Measurements from ENCODE around the gene TMEM156.

TMEM156 gene

GRCh38 chr4:39066371-39066770, 34.2 kb upstream of the TMEM156 start:
- H3K27ac ChIP-seq, result no peak overlapping the region
- no peak for TF ChIP-seq CTCF (IDR thresholded peaks at IDR 0.05)
- H3K4me1 ChIP-seq (ENCODE audit: control insufficient read depth in 1 of 2, insufficient read depth in 1 of 2, low read depth in 1 of 2, low read length in 1 of 2), result peaks cover 0 to 10% of the 10 kb centered on the region in 2 experiments
- H3K36me3 ChIP-seq, result no peaks in the 10 kb centered on the region
- no peaks in the 10 kb centered on the region for H3K27me3 ChIP-seq
- H3K4me3 ChIP-seq (ENCODE audit: low read depth in 1 of 2, low read length in 1 of 2), result no peak overlapping the region
- no peaks in the 10 kb centered on the region for H3K9me3 ChIP-seq

- TF ChIP-seq CTCF (IDR thresholded peaks at IDR 0.05), result no peak
- no peaks in the 10 kb centered on the region for H3K36me3 ChIP-seq
- no peaks in the 10 kb centered on the region for H3K27me3 ChIP-seq
- H3K9me3 ChIP-seq, result no peaks in the 10 kb centered on the region
- H3K4me3 ChIP-seq (ENCODE audit: low read depth in 1 of 2, low read length in 1 of 2), result no peak overlapping the region
- peaks cover 0 to 3% of the 10 kb centered on the region in 2 experiments for H3K4me1 ChIP-seq (ENCODE audit: control insufficient read depth in 1 of 2, insufficient read depth in 1 of 2, low read depth in 1 of 2, low read length in 1 of 2)
- H3K27ac ChIP-seq, result no peak overlapping the region
Observed at GRCh38 chr4:39063430-39063829, 31.2 kb upstream of the TMEM156 start.

- Histone ChIP-seq H3K36me3 (no peaks in the 10 kb centered on the region), H3K27me3 (no peaks in the 10 kb centered on the region), H3K4me1 (ENCODE audit: control insufficient read depth in 1 of 2, insufficient read depth in 1 of 2, low read depth in 1 of 2, low read length in 1 of 2) (no peaks in the 10 kb centered on the region), H3K9me3 (no peaks in the 10 kb centered on the region), H3K27ac (no peak overlapping the region), H3K4me3 (ENCODE audit: low read depth in 1 of 2, low read length in 1 of 2) (no peak overlapping the region)
- TF ChIP-seq CTCF (IDR thresholded peaks at IDR 0.05), result no peak
Observed at GRCh38 chr4:39062770-39063097, 30.5 kb upstream of the TMEM156 start.

- Histone ChIP-seq H3K36me3 (no peaks in the 10 kb centered on the region), H3K4me3 (ENCODE audit: low read depth in 1 of 2, low read length in 1 of 2) (no peak within 1 kb of the TSS), H3K9me3 (no peaks in the 10 kb centered on the region), H3K4me1 (ENCODE audit: control insufficient read depth in 1 of 2, insufficient read depth in 1 of 2, low read depth in 1 of 2, low read length in 1 of 2) (no peaks in the 10 kb centered on the region), H3K27ac (no peak within 1 kb of the TSS), H3K27me3 (no peaks in the 10 kb centered on the region)
- no peak for TF ChIP-seq CTCF (IDR thresholded peaks at IDR 0.05)
Observed at GRCh38 chr4:39062094-39062769, 30.0 kb upstream of the TMEM156 start, which contains the start of gene KLHL5. Gene KLHL5, plus strand, starts transcription at chr4:39062232. Its CDS starts 421 bp downstream, at chr4:39062653.

- Histone ChIP-seq H3K9me3 (no peaks in the 10 kb centered on the region), H3K27ac (no peak overlapping the region), H3K36me3 (no peaks in the 10 kb centered on the region), H3K4me1 (ENCODE audit: control insufficient read depth in 1 of 2, insufficient read depth in 1 of 2, low read depth in 1 of 2, low read length in 1 of 2) (no peaks in the 10 kb centered on the region), H3K27me3 (no peaks in the 10 kb centered on the region), H3K4me3 (ENCODE audit: low read depth in 1 of 2, low read length in 1 of 2) (no peak overlapping the region)
- no peak for TF ChIP-seq CTCF (IDR thresholded peaks at IDR 0.05)
Observed at GRCh38 chr4:39061457-39061856, 29.2 kb upstream of the TMEM156 start.
